Keratinocyte (primary cell): Measurements from ENCODE around the gene LPIN1. TPM values are rescaled to one million over a fixed set of nuclear protein-coding genes. Genes with fewer than 3 reads are reported as not detected.

Experiments
- DNase-seq: peaks from one replicate; pipeline ENCODE4 v3.0.0-alpha.2; 2011; ENCODE audit warnings: low read depth, missing footprints, low spot score
- FAIRE-seq: peaks from 2 replicates; lab custom pipeline; 2011; peaks lifted over from hg19 to GRCh38; lab: Jason Lieb, UNC
- H2AFZ ChIP-seq: 2 replicates; pipeline ENCODE4 v1.6.0; 2012; ENCODE audit warnings: low read length, control low read depth, inconsistent platforms; ENCODE audit not compliant: control insufficient read depth
- H3K27ac ChIP-seq: 2 replicates; pipeline ENCODE4 v1.5.1; 2011; ENCODE audit warnings: low read length; ENCODE audit not compliant: control insufficient read depth, insufficient read depth
- H3K27me3 ChIP-seq: 3 replicates; pipeline ENCODE4 v1.6.0; 2011; ENCODE audit warnings: low read length; ENCODE audit not compliant: control insufficient read depth, insufficient read depth; ENCODE audit errors: extremely low read depth
- H3K36me3 ChIP-seq, 2 experiments: 2 replicates in 1 of 2; 3 replicates in 1 of 2; pipeline ENCODE4 v1.5.1; 2011; ENCODE audit warnings: low read length in 2 of 2, mild to moderate bottlenecking in 1 of 2; ENCODE audit not compliant: control insufficient read depth in 2 of 2, insufficient read depth in 2 of 2; ENCODE audit errors: extremely low read depth in 1 of 2
- H3K4me1 ChIP-seq: 3 replicates; pipeline ENCODE4 v1.5.1; 2011; ENCODE audit warnings: low read length; ENCODE audit not compliant: control insufficient read depth, insufficient read depth; ENCODE audit errors: extremely low read depth
- H3K4me2 ChIP-seq: 3 replicates; pipeline ENCODE4 v1.6.0; 2011; ENCODE audit warnings: low read depth, low read length; ENCODE audit not compliant: control insufficient read depth, insufficient read depth; ENCODE audit errors: extremely low read depth
- H3K4me3 ChIP-seq, 3 experiments: fragments of 200-600 bp in 1 of 3; sonication (generic) in 1 of 3; 2 replicates in 2 of 3; 3 replicates in 1 of 3; pipeline ENCODE4 v1.5.1; 2011 to 2016; ENCODE audit warnings: low read length in 3 of 3, mild to moderate bottlenecking in 3 of 3, control low read depth in 2 of 3, inconsistent platforms in 1 of 3, low read depth in 1 of 3, mixed read lengths in 1 of 3, mixed run types in 1 of 3, moderate library complexity in 1 of 3; ENCODE audit not compliant: control insufficient read depth in 2 of 3, insufficient read depth in 2 of 3; ENCODE audit errors: extremely low read depth in 1 of 3
- H3K79me2 ChIP-seq: 2 replicates; pipeline ENCODE4 v1.6.0; 2012; ENCODE audit warnings: low read length; ENCODE audit not compliant: control insufficient read depth, insufficient read depth
- H3K9ac ChIP-seq: 3 replicates; pipeline ENCODE4 v1.6.0; 2011; ENCODE audit warnings: low read length; ENCODE audit not compliant: control insufficient read depth, insufficient read depth; ENCODE audit errors: extremely low read depth
- H3K9me1 ChIP-seq: 3 replicates; pipeline ENCODE4 v1.6.0; 2011; ENCODE audit warnings: low read length; ENCODE audit not compliant: control insufficient read depth, insufficient read depth; ENCODE audit errors: extremely low read depth
- H3K9me3 ChIP-seq: 2 replicates; pipeline ENCODE4 v1.5.1; 2012; ENCODE audit warnings: low read depth, low read length; ENCODE audit not compliant: control insufficient read depth
- H4K20me1 ChIP-seq: 3 replicates; pipeline ENCODE4 v1.6.0; 2011; ENCODE audit warnings: low read length; ENCODE audit not compliant: control insufficient read depth, insufficient read depth; ENCODE audit errors: extremely low read depth
- CTCF ChIP-seq, 3 experiments: IDR thresholded peaks in 1 of 3; conservative IDR thresholded peaks in 1 of 3; optimal IDR thresholded peaks in 1 of 3; 2 replicates in 2 of 3; 3 replicates in 1 of 3; pipeline versions ENCODE3 to v1.5.1; 2011; ENCODE audit warnings: low read length in 3 of 3, mild to moderate bottlenecking in 3 of 3, moderate library complexity in 2 of 3, control low read depth in 1 of 3, inconsistent platforms in 1 of 3; ENCODE audit not compliant: insufficient read depth in 2 of 3; ENCODE audit errors: extremely low read depth in 1 of 3
- EZH2 ChIP-seq: IDR thresholded peaks from one replicate; pipeline ENCODE4 v1.6.1; 2012; ENCODE audit warnings: inconsistent platforms, mild to moderate bottlenecking, low read length, moderate library complexity
- dilution Hi-C: fragments of 300-500 bp; cut with MboI; formaldehyde crosslinking; loops from one replicate; pipeline ENCODE4 v1.7.0; 2020; ENCODE audit warnings: low sequenced_read_pairs; ENCODE audit not compliant: extremely low pct_ligation_motif_present
- polyA plus RNA-seq, 5 experiments: library from polyadenylated mRNA; depleted of rRNA in 3 of 5; stranded (reverse) in 3 of 5; stranded (forward) in 1 of 5; unstranded in 1 of 5; fragments of >200 nt; gene quantifications; 1 replicate in 1 of 5; 2 replicates in 3 of 5; 3 replicates in 1 of 5; pipeline versions ENCODE4 v1.2.1 to v1.2.3, GENCODE V29; 2011 to 2012; ENCODE audit warnings: missing spikeins in 2 of 5, low read depth in 1 of 5, low replicate concordance in 1 of 5

LPIN1 gene
- polyA plus RNA-seq, 1 donor (not counting 4 experiments of a cell fraction or from before 2014, with no cell fraction given): 79.6 TPM

DNA sequence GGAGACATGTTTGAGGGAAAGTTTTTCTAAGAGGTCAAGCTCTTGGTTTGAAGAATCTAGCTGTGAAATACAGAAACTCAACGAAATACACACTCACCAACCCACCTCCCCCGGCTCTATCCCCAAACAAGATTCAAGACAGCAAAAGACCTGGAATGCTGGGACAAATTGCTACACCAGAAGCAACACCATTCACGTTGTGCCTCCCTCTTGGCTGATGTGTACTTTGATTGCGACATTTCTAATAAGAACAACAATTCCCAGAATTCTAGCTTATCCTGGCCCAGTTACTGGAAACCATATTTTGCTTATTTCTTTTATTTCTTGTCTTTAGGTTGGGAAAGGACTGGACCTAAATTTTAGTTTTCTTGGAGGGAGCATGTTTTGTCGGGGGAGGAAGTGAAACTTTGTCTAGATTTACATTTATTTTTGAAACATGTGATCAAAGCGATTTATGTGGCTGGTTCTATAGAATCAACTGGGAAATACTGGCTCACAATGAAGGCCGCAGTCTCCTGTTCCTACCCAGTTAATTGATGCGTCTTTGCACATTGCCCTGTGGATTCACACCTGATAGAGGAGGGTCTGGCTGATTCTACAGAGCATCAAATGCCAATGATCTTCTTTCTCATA, 29.6 kb upstream of the LPIN1 start:
- H2AFZ ChIP-seq: no peak overlapping the region
- no peaks in the 10 kb centered on the region for H3K9me3 ChIP-seq
- H3K4me2 ChIP-seq: no peak overlapping the region
- DNase-seq (no peak), FAIRE-seq (no peak)
- peaks cover 10% of the 10 kb centered on the region for H3K4me1 ChIP-seq
- H3K27ac ChIP-seq: no peak overlapping the region
- no peaks in the 10 kb centered on the region for H3K79me2 ChIP-seq
- TF ChIP-seq CTCF (optimal IDR thresholded peaks at IDR 0.05 in 1 of 3, IDR thresholded peaks at IDR 0.05 in 1 of 3, conservative IDR thresholded peaks at IDR 0.05 in 1 of 3; ENCODE audit: extremely low read depth in 1 of 3, insufficient read depth in 2 of 3, low read length in 3 of 3) (no peak), EZH2 (no peak)
- H3K27me3 ChIP-seq: peaks cover 29% of the 10 kb centered on the region
- no peaks in the 10 kb centered on the region for H3K36me3 ChIP-seq
- H3K4me3 ChIP-seq: no peak overlapping the region
- H4K20me1 ChIP-seq: no peaks in the 10 kb centered on the region
- H3K9ac ChIP-seq: no peak overlapping the region
- dilution Hi-C loops: no loop called here
- H3K9me1 ChIP-seq: no peaks in the 10 kb centered on the region

DNA sequence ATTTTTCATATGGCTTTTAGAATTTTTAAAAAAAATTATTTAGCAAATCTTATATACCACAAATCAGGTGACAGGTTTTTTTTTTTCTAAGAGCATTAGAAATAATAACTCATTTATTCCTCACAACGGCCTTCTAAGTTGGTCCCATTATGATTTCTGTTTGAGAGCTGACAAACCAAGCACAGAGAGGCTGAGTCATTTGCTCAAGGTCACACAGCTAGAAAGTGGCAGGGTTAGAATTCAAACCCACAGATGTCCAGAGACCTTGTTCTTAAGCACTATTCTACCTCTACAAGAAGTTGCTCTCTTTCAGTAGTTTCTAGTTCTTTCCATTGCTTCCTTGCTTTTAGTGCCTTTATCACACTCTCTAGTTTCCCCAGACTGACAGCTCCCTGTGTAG, 28.8 kb upstream of the LPIN1 start:
- Histone ChIP-seq H2AFZ (no peak overlapping the region), H3K4me3 (no peak overlapping the region), H3K27me3 (peaks cover 34% of the 10 kb centered on the region), H3K4me1 (peaks cover 6% of the 10 kb centered on the region), H3K9me1 (no peaks in the 10 kb centered on the region), H4K20me1 (no peaks in the 10 kb centered on the region), H3K9ac (no peak overlapping the region), H3K27ac (no peak overlapping the region), H3K36me3 (no peaks in the 10 kb centered on the region), H3K79me2 (no peaks in the 10 kb centered on the region), H3K9me3 (no peaks in the 10 kb centered on the region), H3K4me2 (no peak overlapping the region)
- TF ChIP-seq CTCF (optimal IDR thresholded peaks at IDR 0.05 in 1 of 3, IDR thresholded peaks at IDR 0.05 in 1 of 3, conservative IDR thresholded peaks at IDR 0.05 in 1 of 3; ENCODE audit: extremely low read depth in 1 of 3, insufficient read depth in 2 of 3, low read length in 3 of 3) (no peak), EZH2 (no peak)
- DNase-seq (no peak), FAIRE-seq (no peak)
- dilution Hi-C loops: no loop called here
